GM19035 (cell line): ENCODE measurements around the gene ATAD3B.
A peak's percentile ranks its signal among the peaks of the same experiment; 100 is the strongest.
"Not testable (repeated sequence)": the region's sequence is repeated elsewhere in the genome, so short reads cannot be mapped to it uniquely, and the experiment has no call there.

Experiments
- ATAC-seq: cut with Tn5 transposase; IDR thresholded peaks from one replicate; pipeline ENCODE4 v1.9.1; 2021; ENCODE audit not compliant: unreplicated experiment

The ATAD3B gene

DNA sequence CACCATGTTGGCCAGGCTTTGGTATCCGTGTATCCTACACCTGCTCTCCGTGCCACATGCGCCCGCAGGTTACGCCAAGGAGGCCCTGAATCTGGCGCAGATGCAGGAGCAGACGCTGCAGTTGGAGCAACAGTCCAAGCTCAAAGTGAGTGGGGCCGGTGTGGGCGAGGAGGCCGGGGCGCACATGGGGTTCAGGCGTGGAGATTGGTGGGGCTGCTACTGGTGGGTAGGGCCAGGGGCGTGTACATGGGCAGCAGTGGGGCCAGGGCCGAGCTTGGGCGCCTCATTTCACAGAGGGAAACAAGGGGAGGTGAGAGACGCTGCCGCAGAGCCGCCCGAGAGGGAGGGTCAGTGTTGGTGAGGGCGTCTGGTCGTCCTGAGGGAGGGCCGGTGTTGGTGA is 5.6 kb downstream of the ATAD3B start:
- ATAC-seq, result no peak

- ATAC-seq, result no peak
These were observed 8.3 kb downstream of the ATAD3B start for GRCh38 chr1:1479547-1480487.

DNA sequence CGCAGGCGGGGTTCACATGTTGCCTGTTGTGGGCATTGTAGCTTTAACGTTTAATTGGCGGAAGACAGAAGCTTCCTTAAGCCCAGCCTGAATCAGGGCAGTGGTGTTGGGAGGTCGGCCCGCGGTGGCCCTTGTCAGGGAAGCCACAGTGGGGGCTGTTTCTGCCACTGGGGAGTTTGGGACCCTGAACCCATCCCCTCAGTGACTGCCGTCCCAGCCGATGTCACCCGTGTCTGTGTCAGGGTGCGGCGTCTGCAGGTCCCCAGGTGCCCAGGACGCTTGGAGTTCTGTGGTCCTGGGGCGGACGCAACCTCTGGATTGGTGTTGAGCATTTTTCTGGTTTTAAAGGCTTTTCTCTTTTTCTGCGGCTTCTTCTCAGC is 8.9 kb downstream of the ATAD3B start:
- not testable (repeated sequence) for ATAC-seq

DNA sequence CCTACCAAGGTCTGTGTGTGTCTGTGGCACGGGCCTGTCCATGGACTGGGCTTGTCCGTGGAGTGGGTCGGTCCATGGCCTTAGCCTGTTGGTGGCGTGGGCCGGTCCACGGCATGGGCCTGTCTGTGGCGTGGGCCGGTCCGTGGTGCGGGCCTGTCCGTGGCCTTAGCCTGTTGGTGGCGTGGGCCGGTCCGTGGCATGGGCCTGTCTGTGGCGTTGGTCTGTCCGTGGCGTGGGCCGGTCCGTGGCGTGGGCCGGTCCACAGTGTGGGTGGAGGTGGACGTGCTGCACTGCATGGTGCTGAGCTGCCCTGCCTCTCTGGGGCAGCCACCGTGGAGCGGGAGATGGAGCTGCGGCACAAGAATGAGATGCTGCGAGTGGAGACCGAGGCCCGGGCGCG is 10.2 kb downstream of the ATAD3B start:
- ATAC-seq, result not testable (repeated sequence)

GRCh38 chr1:1482856-1483255 is 11.3 kb downstream of the ATAD3B start:
- ATAC-seq, result no peak

DNA sequence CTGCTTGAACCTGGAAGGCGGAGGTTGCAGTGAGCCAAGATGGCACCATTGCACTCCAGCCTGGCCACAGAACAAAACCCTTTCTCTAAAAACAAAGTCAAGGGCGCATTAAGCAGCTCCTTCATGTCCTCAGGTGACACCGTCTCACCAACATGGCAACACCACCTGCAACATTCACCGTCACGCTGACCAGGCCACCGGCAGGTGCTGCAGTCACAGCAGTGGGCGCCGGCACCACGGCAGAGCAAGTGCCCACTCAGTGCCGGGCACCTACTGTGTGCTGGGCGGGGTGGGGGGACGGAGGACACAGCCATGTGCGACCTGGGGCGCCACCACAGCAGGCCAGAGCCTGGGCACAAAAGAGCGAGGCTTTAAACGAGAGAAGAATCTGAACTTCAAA is 12.1 kb downstream of the ATAD3B start:
- ATAC-seq, result no peak

DNA sequence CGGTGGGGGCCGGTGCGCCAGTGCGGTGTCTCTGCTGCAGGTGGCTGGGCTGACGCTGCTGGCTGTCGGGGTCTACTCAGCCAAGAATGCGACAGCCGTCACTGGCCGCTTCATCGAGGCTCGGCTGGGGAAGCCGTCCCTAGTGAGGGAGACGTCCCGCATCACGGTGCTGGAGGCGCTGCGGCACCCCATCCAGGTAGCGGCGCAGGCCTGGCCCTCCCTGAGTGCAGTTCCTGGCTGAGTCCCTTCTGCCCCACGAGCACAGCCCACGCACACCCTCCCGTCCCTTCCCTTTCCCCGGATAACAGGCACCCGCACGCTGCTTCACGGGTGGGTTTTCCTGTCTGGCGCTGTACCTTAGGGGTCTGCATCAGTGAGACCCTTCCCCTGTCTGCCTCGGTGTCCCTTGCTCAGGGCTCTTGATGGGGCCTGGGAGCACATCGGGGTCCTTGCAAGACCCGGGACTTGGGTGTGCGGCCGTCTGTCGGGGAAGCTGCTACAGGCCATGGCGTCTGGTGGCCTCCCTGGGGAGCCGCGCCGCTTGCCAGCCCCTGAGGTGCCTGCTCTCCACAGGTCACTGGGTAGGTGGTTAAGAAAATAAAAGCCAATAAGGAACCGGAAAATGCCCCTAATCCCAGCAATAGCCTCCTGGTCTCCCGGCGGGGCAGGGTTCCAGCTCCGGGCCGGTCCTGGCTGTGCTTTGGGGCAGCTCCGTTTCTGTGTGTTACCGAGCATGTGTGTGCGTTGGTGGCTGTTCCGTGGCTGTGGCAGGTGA is 13.6 kb downstream of the ATAD3B start:
- ATAC-seq, result not testable (repeated sequence)

DNA sequence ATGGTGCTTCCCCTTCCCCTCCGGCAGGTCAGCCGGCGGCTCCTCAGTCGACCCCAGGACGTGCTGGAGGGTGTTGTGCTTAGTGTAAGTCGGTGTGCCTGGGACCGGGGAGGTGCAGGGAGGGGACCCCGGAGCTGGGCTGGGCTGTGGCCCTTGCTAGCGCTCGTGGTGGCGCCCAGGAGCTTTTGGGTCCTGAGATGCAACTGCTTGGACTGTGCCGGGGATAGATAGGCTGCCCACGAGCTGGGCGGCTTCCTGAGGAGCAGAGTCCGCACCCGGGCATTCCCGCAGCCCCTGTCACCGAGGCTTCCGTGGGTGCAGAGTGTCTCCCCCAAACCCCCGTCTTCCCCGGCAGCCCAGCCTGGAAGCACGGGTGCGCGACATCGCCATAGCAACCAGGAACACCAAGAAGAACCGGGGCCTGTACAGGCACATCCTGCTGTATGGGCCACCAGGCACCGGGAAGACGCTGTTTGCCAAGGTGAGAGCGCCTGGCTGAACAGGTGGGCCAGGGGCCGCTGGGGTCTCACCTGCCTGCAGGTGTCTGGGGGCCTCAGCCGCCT is 14.3 kb downstream of the ATAD3B start:
- not testable (repeated sequence) for ATAC-seq

DNA sequence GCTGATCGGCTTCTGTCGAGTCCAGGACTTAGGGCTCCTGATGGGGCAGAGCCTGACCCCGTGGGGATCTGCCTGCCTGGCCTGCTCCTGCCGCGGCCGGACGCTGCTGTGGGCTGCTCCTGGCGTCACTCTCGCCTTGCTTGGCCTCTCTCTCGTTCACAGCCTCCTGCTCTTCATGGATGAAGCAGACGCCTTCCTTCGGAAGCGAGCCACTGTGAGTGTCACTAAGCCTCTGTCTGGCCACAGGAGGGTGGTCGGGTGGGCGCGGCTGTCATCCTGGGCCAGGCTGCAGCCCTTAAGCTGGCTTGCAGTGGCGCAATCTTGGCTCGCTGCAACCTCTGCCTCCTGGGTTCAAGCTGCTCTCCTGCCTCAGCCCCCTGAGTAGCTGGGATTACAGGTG is 16.1 kb downstream of the ATAD3B start:
- no peak for ATAC-seq

- ATAC-seq, result no peak
These were observed 17.7 kb downstream of the ATAD3B start for GRCh38 chr1:1489231-1489630.

DNA sequence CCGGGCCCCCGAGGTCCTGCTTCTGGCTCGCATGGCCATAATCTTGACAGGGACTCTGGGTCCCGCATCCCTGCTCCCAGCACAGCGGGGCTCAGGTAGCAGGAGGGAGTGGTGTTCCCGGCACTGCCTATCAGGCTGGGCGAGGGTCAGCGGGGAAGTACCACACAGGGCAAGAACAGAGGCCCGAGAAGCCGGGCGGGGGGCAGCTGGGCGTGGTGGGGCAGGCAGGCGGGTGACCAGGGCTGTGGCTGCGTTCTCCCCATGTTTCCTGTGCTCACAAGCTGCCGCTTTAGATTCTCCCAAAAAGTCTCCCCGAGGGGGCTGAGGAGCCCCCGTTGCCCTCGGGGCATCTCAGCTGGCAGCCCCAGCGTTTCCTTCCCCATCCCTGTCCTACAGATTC is 18.3 kb downstream of the ATAD3B start:
- ATAC-seq, result no peak

- ATAC-seq, result no peak
These were observed 19.2 kb downstream of the ATAD3B start for GRCh38 chr1:1490633-1491230.

GRCh38 chr1:1491601-1492000 is 20.0 kb downstream of the ATAD3B start:
- no peak for ATAC-seq

GRCh38 chr1:1494311-1494710 is 22.7 kb downstream of the ATAD3B start:
- not testable (repeated sequence) for ATAC-seq

DNA sequence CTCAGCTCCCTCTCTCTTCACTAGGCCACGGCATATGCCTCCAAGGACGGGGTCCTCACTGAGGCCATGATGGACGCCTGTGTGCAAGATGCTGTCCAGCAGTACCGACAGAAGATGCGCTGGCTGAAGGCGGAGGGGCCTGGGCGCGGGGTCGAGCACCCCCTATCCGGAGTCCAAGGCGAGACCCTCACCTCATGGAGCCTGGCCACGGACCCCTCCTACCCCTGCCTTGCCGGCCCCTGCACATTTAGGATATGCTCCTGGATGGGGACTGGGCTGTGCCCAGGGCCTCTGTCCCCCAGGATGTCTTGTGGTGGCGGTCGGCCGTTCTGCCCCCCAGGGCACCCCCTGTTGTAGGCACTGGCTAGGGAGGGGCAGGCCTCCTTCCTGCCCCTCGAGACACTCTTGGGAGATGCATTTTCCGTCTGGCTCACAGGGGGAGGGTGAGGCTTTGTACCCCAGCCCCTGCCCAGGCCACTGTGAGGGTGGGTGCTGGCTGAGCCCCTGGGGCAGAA is 24.0 kb downstream of the ATAD3B start:
- not testable (repeated sequence) for ATAC-seq

DNA sequence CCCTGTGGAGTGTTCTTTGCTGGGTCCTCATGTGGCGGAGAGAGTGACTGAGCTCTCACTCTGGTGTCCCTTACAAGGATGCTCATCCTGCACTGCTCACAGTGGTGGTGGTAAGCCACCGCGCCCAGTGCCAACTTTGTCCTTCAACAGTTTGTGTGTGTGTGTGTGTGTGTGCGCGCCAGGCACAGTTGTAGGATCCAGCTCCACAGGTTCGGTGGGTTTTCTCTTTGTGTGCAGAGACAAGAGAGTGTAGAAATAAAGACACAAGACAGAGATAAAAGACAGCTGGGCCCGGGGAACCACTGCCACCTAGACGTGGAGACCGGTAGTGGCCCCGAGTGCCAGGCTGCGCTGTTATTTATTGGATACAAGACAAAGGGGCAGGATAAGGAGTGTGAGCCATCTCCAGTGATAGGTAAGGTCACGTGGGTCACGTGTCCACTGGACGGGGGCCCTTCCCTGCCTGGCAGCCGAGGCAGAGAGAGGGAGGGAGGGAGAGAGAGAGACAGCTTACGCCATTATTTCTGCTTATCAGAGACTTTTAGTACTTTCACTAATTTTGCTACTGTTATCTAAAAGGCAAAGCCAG is 33.3 kb downstream of the ATAD3B start:
- ATAC-seq, result not testable (repeated sequence)

DNA sequence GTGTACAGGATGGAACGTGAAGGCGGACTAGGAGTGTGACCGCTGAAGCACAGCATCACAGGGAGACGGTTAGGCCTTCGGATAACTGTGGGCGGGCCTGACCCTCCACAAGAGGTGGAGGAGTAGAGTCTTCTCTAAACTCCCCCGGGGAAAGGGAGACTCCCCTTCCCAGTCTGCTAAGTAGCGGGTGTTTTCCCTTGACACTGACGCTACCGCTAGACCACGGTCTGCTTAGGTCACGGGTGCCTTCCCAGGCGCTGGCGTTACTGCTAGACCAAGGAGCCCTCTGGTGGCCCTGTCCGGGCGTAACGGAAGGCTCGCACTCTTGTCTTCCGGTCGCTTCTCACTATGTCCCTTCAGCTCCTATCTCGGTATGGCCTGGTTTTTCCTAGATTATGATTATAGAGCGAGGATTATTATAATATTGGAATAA is 33.8 kb downstream of the ATAD3B start:
- ATAC-seq, result peak; percentile 65

GRCh38 chr1:1505801-1506200 is 34.2 kb downstream of the ATAD3B start:
- not testable (repeated sequence) for ATAC-seq

GRCh38 chr1:1507305-1507704 is 35.7 kb downstream of the ATAD3B start:
- ATAC-seq, result no peak

- not testable (repeated sequence) for ATAC-seq
These were observed 37.4 kb downstream of the ATAD3B start for GRCh38 chr1:1508775-1509464.
